MM.1S (cell line): ENCODE data around the gene SEC22C.
A peak's percentile ranks its signal among the peaks of the same experiment; 100 is the strongest.

Source experiments
- DNase-seq: peaks from one replicate; pipeline ENCODE4 v3.0.0-alpha.2; 2015
- H2AFZ ChIP-seq: fragments of 300-600 bp; sonication (generic); 2 replicates; pipeline ENCODE4 v1.6.0; 2016; ENCODE audit warnings: antibody characterized with exemption, low read length
- H3F3A ChIP-seq: fragments of 300-600 bp; sonication (generic); 2 replicates; pipeline ENCODE4 v1.6.1; 2016; ENCODE audit warnings: mild to moderate bottlenecking, antibody characterized with exemption, low read length, moderate library complexity, mixed read lengths; ENCODE audit not compliant: insufficient read depth
- H3K27ac ChIP-seq: fragments of 300-600 bp; sonication (generic); 2 replicates; pipeline ENCODE4 v1.5.1; 2016; ENCODE audit warnings: mild to moderate bottlenecking, low read length
- H3K27me3 ChIP-seq: fragments of 300-600 bp; sonication (generic); replicated peaks from 2 replicates; pipeline ENCODE4 v1.6.0; 2016; ENCODE audit warnings: low read length; ENCODE audit not compliant: insufficient read depth
- H3K36me3 ChIP-seq: fragments of 300-600 bp; sonication (generic); replicated peaks from 2 replicates; pipeline ENCODE4 v1.6.1; 2016; ENCODE audit warnings: mild to moderate bottlenecking, low read length, mixed read lengths; ENCODE audit not compliant: insufficient read depth
- H3K4me1 ChIP-seq: fragments of 300-600 bp; sonication (generic); 2 replicates; pipeline ENCODE4 v1.6.1; 2016; ENCODE audit warnings: low read length, mixed read lengths
- H3K4me2 ChIP-seq: fragments of 300-600 bp; sonication (generic); 2 replicates; pipeline ENCODE4 v1.6.0; 2016; ENCODE audit warnings: low read depth, low read length
- H3K4me3 ChIP-seq: fragments of 300-600 bp; sonication (generic); 2 replicates; pipeline ENCODE4 v1.5.1; 2016; ENCODE audit warnings: low read length, mixed read lengths
- H3K79me2 ChIP-seq: fragments of 300-600 bp; sonication (generic); 2 replicates; pipeline ENCODE4 v1.6.1; 2016; ENCODE audit warnings: mixed run types, low read length, mixed read lengths
- H3K9ac ChIP-seq: fragments of 300-600 bp; sonication (generic); 2 replicates; pipeline ENCODE4 v1.6.1; 2016; ENCODE audit warnings: low read length, mixed read lengths
- H3K9me2 ChIP-seq: fragments of 300-600 bp; sonication (generic); replicated peaks from 2 replicates; pipeline ENCODE4 v1.6.1; 2016; ENCODE audit warnings: mild to moderate bottlenecking, low read length, mixed read lengths; ENCODE audit not compliant: insufficient read depth
- H3K9me3 ChIP-seq: fragments of 300-600 bp; sonication (generic); replicated peaks from 2 replicates; pipeline ENCODE4 v1.6.1; 2016; ENCODE audit warnings: mild to moderate bottlenecking, low read length, mixed read lengths; ENCODE audit not compliant: insufficient read depth
- H4K20me1 ChIP-seq: fragments of 300-600 bp; sonication (generic); 2 replicates; pipeline ENCODE4 v1.6.1; 2016; ENCODE audit warnings: mild to moderate bottlenecking, low read length, moderate library complexity, mixed read lengths; ENCODE audit not compliant: insufficient read depth
- CTCF ChIP-seq: fragments of 300-600 bp; sonication (generic); IDR thresholded peaks from 2 replicates; pipeline ENCODE4 v1.5.1; 2016; ENCODE audit warnings: antibody characterized with exemption, low read length, mixed read lengths
- EZH2 ChIP-seq: fragments of 300-600 bp; sonication (generic); optimal IDR thresholded peaks from 2 replicates; pipeline ENCODE3; 2017; ENCODE audit warnings: low read depth, mild to moderate bottlenecking, antibody characterized with exemption, low read length, mixed read lengths
- EZH2phosphoT487 ChIP-seq: fragments of 300-600 bp; sonication (generic); IDR thresholded peaks from 2 replicates; pipeline ENCODE4 v1.6.1; 2018; ENCODE audit warnings: antibody characterized with exemption, low read length

Gene SEC22C

GRCh38 chr3:42556089-42556632 is 25.6 kb downstream of the SEC22C start:
- Histone ChIP-seq H3K36me3 (peaks cover 13% of the 10 kb centered on the region), H3K27ac (no peak overlapping the region)
- peak; percentile 35 for DNase-seq

GRCh38 chr3:42552830-42553229 is 28.9 kb downstream of the SEC22C start:
- Histone ChIP-seq H2AFZ (no peak overlapping the region), H3K36me3 (peaks cover 9% of the 10 kb centered on the region), H3K79me2 (no peaks in the 10 kb centered on the region), H3K4me2 (no peak overlapping the region), H3K27me3 (no peaks in the 10 kb centered on the region), H3K27ac (no peak overlapping the region), H3K9me3 (no peaks in the 10 kb centered on the region), H3K4me3 (no peak overlapping the region), H3K9ac (no peak overlapping the region), H3F3A (no peaks in the 10 kb centered on the region), H3K4me1 (0 out of 2 replicates have a peak, but pooled peaks cover 7% of the 10 kb centered on the region), H3K9me2 (no peaks in the 10 kb centered on the region), H4K20me1 (no peaks in the 10 kb centered on the region)
- DNase-seq, result no peak
- no peak for TF ChIP-seq CTCF
- TF ChIP-seq EZH2phosphoT487, result no peak
- no peak for TF ChIP-seq EZH2

More at GRCh38 chr3:42556089-42556632, 25.6 kb downstream of the SEC22C start:
- H2AFZ ChIP-seq, result no peak overlapping the region
- TF ChIP-seq CTCF (no peak), EZH2phosphoT487 (no peak), EZH2 (no peak)
- no peaks in the 10 kb centered on the region for H3K9me3 ChIP-seq
- no peaks in the 10 kb centered on the region for H3K27me3 ChIP-seq
- no peaks in the 10 kb centered on the region for H3K9me2 ChIP-seq
- no peaks in the 10 kb centered on the region for H3F3A ChIP-seq
- H3K4me1 ChIP-seq, result 0 out of 2 replicates have a peak, but pooled peaks cover 7% of the 10 kb centered on the region
- H3K4me3 ChIP-seq, result no peak overlapping the region
- H3K79me2 ChIP-seq, result no peaks in the 10 kb centered on the region
- no peak overlapping the region for H3K9ac ChIP-seq
- H3K4me2 ChIP-seq, result no peak overlapping the region
- no peaks in the 10 kb centered on the region for H4K20me1 ChIP-seq

- no peak for TF ChIP-seq EZH2
- no peak for TF ChIP-seq EZH2phosphoT487
- no peak for TF ChIP-seq CTCF
- H3K9me2 ChIP-seq, result no peaks in the 10 kb centered on the region
Measured at GRCh38 chr3:42550250-42550649, 31.5 kb downstream of the SEC22C start.

More at GRCh38 chr3:42550250-42550649, 31.5 kb downstream of the SEC22C start:
- Histone ChIP-seq H3K4me1 (no peaks in the 10 kb centered on the region), H3K27ac (no peak overlapping the region), H3K9ac (no peak overlapping the region), H3F3A (no peaks in the 10 kb centered on the region), H4K20me1 (no peaks in the 10 kb centered on the region), H3K4me2 (no peak overlapping the region), H3K79me2 (no peaks in the 10 kb centered on the region), H3K36me3 (no peaks in the 10 kb centered on the region; the same call in 1 of the 2 replicates), H3K27me3 (no peaks in the 10 kb centered on the region), H3K4me3 (no peak overlapping the region), H3K9me3 (no peaks in the 10 kb centered on the region), H2AFZ (no peak overlapping the region)
- DNase-seq, result no peak
